SK-N-SH treated with all-trans-retinoic acid at 6 μM for 48 hours (cell line): ENCODE results near the gene TTC29.

Experiments
- ARNTL ChIP-seq: fragments of 450-650 bp; formaldehyde crosslinking; IDR thresholded peaks from 2 replicates; pipeline ENCODE4 v1.5.0; 2020; ENCODE audit warnings: low read depth, mild to moderate bottlenecking, moderate library complexity, borderline replicate concordance
- CSDC2 ChIP-seq: fragments of 250-450 bp; sonication (Bioruptor Pico); IDR thresholded peaks from 2 replicates; pipeline ENCODE4 v1.5.0; 2020; ENCODE audit warnings: mild to moderate bottlenecking, moderate library complexity
- OSR1 ChIP-seq: fragments of 250-450 bp; sonication (Bioruptor Pico); IDR thresholded peaks from 2 replicates; pipeline ENCODE4 v1.8.0; 2022; ENCODE audit warnings: moderate library complexity, mild to moderate bottlenecking, inconsistent platforms
- PPARA ChIP-seq: fragments of 250-450 bp; sonication (Bioruptor Pico); IDR thresholded peaks from 2 replicates; pipeline ENCODE4 v1.5.0; 2020; ENCODE audit warnings: mild to moderate bottlenecking, borderline replicate concordance
- RARB ChIP-seq: fragments of 250-450 bp; sonication (Bioruptor Pico); IDR thresholded peaks from 2 replicates; pipeline ENCODE4 v1.8.0; 2021; ENCODE audit warnings: mild to moderate bottlenecking, moderate library complexity
- TCF4 ChIP-seq: fragments of 250-450 bp; sonication (Bioruptor Pico); IDR thresholded peaks from 2 replicates; pipeline ENCODE4 v1.8.0; 2021; ENCODE audit warnings: mild to moderate bottlenecking, moderate library complexity, borderline replicate concordance
- ZNF565 ChIP-seq: fragments of 450-650 bp; formaldehyde crosslinking; conservative IDR thresholded peaks from 2 replicates; pipeline ENCODE4 v1.5.0; 2020; ENCODE audit warnings: low read depth, mild to moderate bottlenecking, moderate library complexity
- ZNF70 ChIP-seq: fragments of 450-650 bp; formaldehyde crosslinking; IDR thresholded peaks from 2 replicates; pipeline ENCODE4 v1.5.0; 2020; ENCODE audit warnings: mild to moderate bottlenecking, moderate library complexity
- TF ChIP-seq, protein P1 (sequence below): fragments of 250-450 bp; sonication (Bioruptor Pico); IDR thresholded peaks from 2 replicates; pipeline ENCODE4 v1.5.1; 2021; ENCODE audit warnings: mild to moderate bottlenecking, moderate library complexity
- TF ChIP-seq, protein P2 (sequence below): fragments of 250-450 bp; sonication (Bioruptor Pico); IDR thresholded peaks from 2 replicates; pipeline ENCODE4 v1.5.0; 2020; ENCODE audit warnings: mild to moderate bottlenecking, moderate library complexity
- TF ChIP-seq, protein P3 (sequence below): fragments of 250-450 bp; sonication (Bioruptor Pico); IDR thresholded peaks from 2 replicates; pipeline ENCODE4 v1.8.0; 2021; ENCODE audit warnings: low read depth, mild to moderate bottlenecking, moderate library complexity, borderline replicate concordance
- TF ChIP-seq, protein P4 (sequence below): fragments of 250-450 bp; sonication (Bioruptor Pico); IDR thresholded peaks from 2 replicates; pipeline ENCODE4 v1.8.0; 2020; ENCODE audit warnings: mild to moderate bottlenecking, moderate library complexity, borderline replicate concordance

DNA sequence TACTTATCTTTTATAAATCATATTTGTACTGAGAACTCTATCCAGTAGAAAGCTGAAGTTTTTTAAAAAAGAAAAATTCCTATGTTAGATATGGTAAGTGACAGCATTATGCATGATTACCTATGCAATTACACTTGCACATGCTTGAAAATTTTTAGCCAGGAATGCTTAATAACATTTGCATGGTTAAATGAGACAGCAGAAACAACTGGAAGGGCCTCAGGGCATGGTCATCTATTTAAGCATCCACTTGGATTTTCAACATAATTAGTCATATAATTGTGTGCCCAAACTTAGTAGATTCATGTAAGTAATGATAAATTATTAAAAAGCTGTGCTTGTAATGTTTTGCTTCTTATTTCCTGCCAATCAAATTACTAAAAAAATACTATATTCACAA is 151.9 kb downstream of the TTC29 start:
- TF ChIP-seq, protein P1, sequence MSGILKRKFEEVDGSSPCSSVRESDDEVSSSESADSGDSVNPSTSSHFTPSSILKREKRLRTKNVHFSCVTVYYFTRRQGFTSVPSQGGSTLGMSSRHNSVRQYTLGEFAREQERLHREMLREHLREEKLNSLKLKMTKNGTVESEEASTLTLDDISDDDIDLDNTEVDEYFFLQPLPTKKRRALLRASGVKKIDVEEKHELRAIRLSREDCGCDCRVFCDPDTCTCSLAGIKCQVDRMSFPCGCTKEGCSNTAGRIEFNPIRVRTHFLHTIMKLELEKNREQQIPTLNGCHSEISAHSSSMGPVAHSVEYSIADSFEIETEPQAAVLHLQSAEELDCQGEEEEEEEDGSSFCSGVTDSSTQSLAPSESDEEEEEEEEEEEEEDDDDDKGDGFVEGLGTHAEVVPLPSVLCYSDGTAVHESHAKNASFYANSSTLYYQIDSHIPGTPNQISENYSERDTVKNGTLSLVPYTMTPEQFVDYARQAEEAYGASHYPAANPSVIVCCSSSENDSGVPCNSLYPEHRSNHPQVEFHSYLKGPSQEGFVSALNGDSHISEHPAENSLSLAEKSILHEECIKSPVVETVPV (CRISPR knock-in tag) = no peak
- TF ChIP-seq, protein P2, sequence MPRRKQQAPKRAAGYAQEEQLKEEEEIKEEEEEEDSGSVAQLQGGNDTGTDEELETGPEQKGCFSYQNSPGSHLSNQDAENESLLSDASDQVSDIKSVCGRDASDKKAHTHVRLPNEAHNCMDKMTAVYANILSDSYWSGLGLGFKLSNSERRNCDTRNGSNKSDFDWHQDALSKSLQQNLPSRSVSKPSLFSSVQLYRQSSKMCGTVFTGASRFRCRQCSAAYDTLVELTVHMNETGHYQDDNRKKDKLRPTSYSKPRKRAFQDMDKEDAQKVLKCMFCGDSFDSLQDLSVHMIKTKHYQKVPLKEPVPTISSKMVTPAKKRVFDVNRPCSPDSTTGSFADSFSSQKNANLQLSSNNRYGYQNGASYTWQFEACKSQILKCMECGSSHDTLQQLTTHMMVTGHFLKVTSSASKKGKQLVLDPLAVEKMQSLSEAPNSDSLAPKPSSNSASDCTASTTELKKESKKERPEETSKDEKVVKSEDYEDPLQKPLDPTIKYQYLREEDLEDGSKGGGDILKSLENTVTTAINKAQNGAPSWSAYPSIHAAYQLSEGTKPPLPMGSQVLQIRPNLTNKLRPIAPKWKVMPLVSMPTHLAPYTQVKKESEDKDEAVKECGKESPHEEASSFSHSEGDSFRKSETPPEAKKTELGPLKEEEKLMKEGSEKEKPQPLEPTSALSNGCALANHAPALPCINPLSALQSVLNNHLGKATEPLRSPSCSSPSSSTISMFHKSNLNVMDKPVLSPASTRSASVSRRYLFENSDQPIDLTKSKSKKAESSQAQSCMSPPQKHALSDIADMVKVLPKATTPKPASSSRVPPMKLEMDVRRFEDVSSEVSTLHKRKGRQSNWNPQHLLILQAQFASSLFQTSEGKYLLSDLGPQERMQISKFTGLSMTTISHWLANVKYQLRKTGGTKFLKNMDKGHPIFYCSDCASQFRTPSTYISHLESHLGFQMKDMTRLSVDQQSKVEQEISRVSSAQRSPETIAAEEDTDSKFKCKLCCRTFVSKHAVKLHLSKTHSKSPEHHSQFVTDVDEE = no peak
- TF ChIP-seq CSDC2 (no peak), PPARA (no peak), TCF4 (CRISPR knock-in tag) (no peak), ZNF70 (CRISPR knock-in tag) (no peak), OSR1 (CRISPR knock-in tag) (no peak), ARNTL (no peak), ZNF565 (CRISPR knock-in tag) (no peak), RARB (CRISPR knock-in tag) (no peak)
- TF ChIP-seq, protein P3, sequence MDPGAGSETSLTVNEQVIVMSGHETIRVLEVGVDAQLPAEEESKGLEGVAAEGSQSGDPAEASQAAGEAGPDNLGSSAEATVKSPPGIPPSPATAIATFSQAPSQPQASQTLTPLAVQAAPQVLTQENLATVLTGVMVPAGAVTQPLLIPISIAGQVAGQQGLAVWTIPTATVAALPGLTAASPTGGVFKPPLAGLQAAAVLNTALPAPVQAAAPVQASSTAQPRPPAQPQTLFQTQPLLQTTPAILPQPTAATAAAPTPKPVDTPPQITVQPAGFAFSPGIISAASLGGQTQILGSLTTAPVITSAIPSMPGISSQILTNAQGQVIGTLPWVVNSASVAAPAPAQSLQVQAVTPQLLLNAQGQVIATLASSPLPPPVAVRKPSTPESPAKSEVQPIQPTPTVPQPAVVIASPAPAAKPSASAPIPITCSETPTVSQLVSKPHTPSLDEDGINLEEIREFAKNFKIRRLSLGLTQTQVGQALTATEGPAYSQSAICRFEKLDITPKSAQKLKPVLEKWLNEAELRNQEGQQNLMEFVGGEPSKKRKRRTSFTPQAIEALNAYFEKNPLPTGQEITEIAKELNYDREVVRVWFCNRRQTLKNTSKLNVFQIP (CRISPR knock-in tag) = no peak
- TF ChIP-seq, protein P4, sequence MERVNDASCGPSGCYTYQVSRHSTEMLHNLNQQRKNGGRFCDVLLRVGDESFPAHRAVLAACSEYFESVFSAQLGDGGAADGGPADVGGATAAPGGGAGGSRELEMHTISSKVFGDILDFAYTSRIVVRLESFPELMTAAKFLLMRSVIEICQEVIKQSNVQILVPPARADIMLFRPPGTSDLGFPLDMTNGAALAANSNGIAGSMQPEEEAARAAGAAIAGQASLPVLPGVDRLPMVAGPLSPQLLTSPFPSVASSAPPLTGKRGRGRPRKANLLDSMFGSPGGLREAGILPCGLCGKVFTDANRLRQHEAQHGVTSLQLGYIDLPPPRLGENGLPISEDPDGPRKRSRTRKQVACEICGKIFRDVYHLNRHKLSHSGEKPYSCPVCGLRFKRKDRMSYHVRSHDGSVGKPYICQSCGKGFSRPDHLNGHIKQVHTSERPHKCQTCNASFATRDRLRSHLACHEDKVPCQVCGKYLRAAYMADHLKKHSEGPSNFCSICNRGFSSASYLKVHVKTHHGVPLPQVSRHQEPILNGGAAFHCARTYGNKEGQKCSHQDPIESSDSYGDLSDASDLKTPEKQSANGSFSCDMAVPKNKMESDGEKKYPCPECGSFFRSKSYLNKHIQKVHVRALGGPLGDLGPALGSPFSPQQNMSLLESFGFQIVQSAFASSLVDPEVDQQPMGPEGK = no peak
